Neural cell (in vitro differentiated cells): ENCODE measurements around the gene CMTM3.

Experiments used
- EP300 ChIP-seq: fragments of 450-650 bp; conservative IDR thresholded peaks from 2 replicates; pipeline ENCODE4 v1.6.1; 2014; ENCODE audit warnings: antibody characterized with exemption, mild to moderate bottlenecking, moderate library complexity; ENCODE audit not compliant: poor library complexity, severe bottlenecking
- EZH2 ChIP-seq: fragments of 200-600, 300-800 bp; shearing (Covaris generic), sonication (generic); IDR thresholded peaks from 2 replicates; pipeline ENCODE4 v1.6.1; 2014; ENCODE audit warnings: antibody characterized with exemption, low read length, borderline replicate concordance, mild to moderate bottlenecking; ENCODE audit not compliant: insufficient read depth, poor library complexity, severe bottlenecking
- MXI1 ChIP-seq: fragments of 450-650 bp; conservative IDR thresholded peaks from 2 replicates; pipeline ENCODE4 v1.6.1; 2014; ENCODE audit warnings: antibody characterized with exemption, mild to moderate bottlenecking; ENCODE audit not compliant: poor library complexity, severe bottlenecking
- POLR2AphosphoS5 ChIP-seq: IDR thresholded peaks from 2 replicates; pipeline ENCODE4 v1.6.1; 2012
- RAD21 ChIP-seq: fragments of 450-650 bp; conservative IDR thresholded peaks from 2 replicates; pipeline ENCODE4 v1.6.1; 2014; ENCODE audit warnings: antibody characterized with exemption, mild to moderate bottlenecking, moderate library complexity
- REST ChIP-seq: IDR thresholded peaks from 2 replicates; pipeline ENCODE4 v1.6.1; 2012; ENCODE audit warnings: borderline replicate concordance
- SMC3 ChIP-seq: fragments of 450-650 bp; conservative IDR thresholded peaks from 2 replicates; pipeline ENCODE4 v1.6.1; 2014; ENCODE audit warnings: antibody characterized with exemption, mild to moderate bottlenecking, moderate library complexity; ENCODE audit not compliant: poor library complexity
- TAF1 ChIP-seq: IDR thresholded peaks from 2 replicates; pipeline ENCODE4 v1.6.1; 2012; ENCODE audit warnings: low read depth
- TF ChIP-seq, protein P1 (sequence below): fragments of 450-650 bp; IDR thresholded peaks from 2 replicates; pipeline ENCODE4 v1.5.1; 2014; ENCODE audit warnings: antibody characterized with exemption, mild to moderate bottlenecking, moderate library complexity; ENCODE audit not compliant: poor library complexity, severe bottlenecking

- TF ChIP-seq, protein P1, sequence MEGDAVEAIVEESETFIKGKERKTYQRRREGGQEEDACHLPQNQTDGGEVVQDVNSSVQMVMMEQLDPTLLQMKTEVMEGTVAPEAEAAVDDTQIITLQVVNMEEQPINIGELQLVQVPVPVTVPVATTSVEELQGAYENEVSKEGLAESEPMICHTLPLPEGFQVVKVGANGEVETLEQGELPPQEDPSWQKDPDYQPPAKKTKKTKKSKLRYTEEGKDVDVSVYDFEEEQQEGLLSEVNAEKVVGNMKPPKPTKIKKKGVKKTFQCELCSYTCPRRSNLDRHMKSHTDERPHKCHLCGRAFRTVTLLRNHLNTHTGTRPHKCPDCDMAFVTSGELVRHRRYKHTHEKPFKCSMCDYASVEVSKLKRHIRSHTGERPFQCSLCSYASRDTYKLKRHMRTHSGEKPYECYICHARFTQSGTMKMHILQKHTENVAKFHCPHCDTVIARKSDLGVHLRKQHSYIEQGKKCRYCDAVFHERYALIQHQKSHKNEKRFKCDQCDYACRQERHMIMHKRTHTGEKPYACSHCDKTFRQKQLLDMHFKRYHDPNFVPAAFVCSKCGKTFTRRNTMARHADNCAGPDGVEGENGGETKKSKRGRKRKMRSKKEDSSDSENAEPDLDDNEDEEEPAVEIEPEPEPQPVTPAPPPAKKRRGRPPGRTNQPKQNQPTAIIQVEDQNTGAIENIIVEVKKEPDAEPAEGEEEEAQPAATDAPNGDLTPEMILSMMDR = no peak
- no peak for TF ChIP-seq EZH2
- TF ChIP-seq MXI1 = no peak
- no peak for TF ChIP-seq TAF1
- TF ChIP-seq RAD21 = no peak
- no peak for TF ChIP-seq POLR2AphosphoS5
- no peak for TF ChIP-seq REST
- TF ChIP-seq EP300 = no peak
- TF ChIP-seq SMC3 = no peak
Measured at GRCh38 chr16:66588981-66589713, 15.4 kb upstream of the CMTM3 start.
